ENCODE data around the gene CDK5. TPM values are rescaled to one million over a fixed set of nuclear protein-coding genes. Genes with fewer than 3 reads are reported as not detected.
A peak's percentile ranks its signal among the peaks of the same experiment; 100 is the strongest.

Gene CDK5
- total and polyA plus RNA-seq, 9 of the 15 experiments (the other 6 are each of a cell fraction or from before 2014, with no cell fraction given) = 3.2 to 38.0 (median 27.5) TPM

DNA sequence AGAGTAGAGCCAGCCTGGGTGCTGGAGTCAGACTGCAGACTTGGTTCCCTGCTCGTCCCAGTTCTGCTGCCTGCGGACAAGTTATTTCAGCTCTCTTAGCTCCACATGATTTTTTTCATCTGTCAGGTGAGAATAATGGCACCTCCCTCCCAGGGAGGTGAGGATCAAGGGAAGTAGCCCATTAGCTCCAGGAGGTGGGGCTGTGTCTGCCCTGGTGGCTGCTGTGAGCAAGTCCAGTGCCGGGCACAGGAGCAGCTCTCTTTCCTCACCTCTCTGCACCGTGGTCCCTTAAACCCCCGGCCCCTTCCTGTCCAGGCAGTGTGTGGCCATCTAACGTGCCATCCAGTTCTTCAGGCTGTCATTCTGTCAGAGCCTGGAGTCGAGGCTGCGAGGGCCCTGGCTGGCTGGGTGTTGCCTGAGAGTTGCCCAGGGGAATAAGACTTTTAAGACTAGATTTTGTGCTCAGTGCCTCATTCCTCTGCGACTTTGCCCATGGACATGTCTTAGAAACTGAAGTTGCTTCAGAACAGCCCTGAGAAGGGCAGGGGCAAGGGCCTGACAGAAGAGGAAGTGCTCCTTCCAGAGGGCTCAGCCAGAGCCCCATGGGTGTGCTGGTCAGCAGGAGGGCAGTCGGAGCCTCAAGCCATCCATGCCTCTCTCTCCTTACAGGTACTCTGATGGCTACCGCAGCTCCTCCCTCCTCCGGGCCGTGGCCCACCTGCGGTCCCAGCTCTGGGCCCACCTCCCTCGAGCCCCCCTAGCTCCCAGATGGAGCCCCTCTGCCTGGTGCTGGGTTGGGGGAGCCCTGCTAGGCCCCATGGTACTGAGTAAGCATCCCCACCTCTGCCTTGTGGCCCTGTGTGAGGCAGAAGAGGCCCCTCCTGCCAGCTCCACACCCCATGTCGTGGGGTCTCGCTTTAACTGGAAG lies 24.5 kb downstream of the CDK5 start:
- H3K4me1 ChIP-seq (replicated peaks in 1 of 2; ENCODE audit: control insufficient read depth in 2 of 2, insufficient read depth in 2 of 2, low read length in 2 of 2) = peaks cover 4 to 55% of the 10 kb centered on the region in 2 experiments; a peak in 4 of 5 replicates
- WGBS (ENCODE audit: insufficient coverage, low coverage, missing lambda C conversion rate) = 88% methylated on average over 16 of the region's 17 CpGs
- peak overlapping the region in 1 of 2 experiments; percentile 5; a peak in 2 of 4 replicates for H3K9ac ChIP-seq (ENCODE audit: insufficient read depth in 1 of 2, low read depth in 2 of 2, low read length in 2 of 2)
- BruUV-seq (replicated peaks) = no TSS peak
- H3K4me3 ChIP-seq = no peak overlapping the region
- peak in 2 of 4 experiments; percentile 38 to 52 for DNase-seq (ENCODE audit: extremely low read depth in 1 of 4, low spot score in 3 of 4)
- H3K27me3 ChIP-seq (ENCODE audit: control insufficient read depth in 2 of 2, insufficient read depth in 2 of 2, low read length in 2 of 2) = no peaks in the 10 kb centered on the region
- H3K27ac ChIP-seq (ENCODE audit: extremely low read depth, low read depth, low read length) = no peak overlapping the region
- intact Hi-C loops (cut with micrococcal nuclease) = no loop called here
- no peak for ATAC-seq
- CTCF ChIA-PET (ENCODE audit: low intra/inter-chr PET ratio) = interaction anchor here (1.1 kb wide), 1 partner anchor 77 kb away, joined by 3 read pairs; no protein-coding TSS in a partner anchor
- peaks cover 76% of the 10 kb centered on the region; the same call in 2 of the 3 replicates for H3K36me3 ChIP-seq (ENCODE audit: control insufficient read depth, insufficient read depth, low read length)
- no peaks in the 10 kb centered on the region for H3K9me3 ChIP-seq (replicated peaks; ENCODE audit: control insufficient read depth, insufficient read depth, low read depth, low read length)
- H2AFZ ChIP-seq (ENCODE audit: low read depth, low read length) = no peak overlapping the region
- H3K79me2 ChIP-seq (ENCODE audit: control insufficient read depth, insufficient read depth, low read length) = peaks cover 34% of the 10 kb centered on the region
- in situ Hi-C loops (cut with MboI) = no loop called here
- H3K4me2 ChIP-seq (ENCODE audit: insufficient read depth, low read length) = no peak overlapping the region
- FAIRE-seq = no peak
- H4K20me1 ChIP-seq (replicated peaks; ENCODE audit: control insufficient read depth, insufficient read depth, low read length) = no peaks in the 10 kb centered on the region
- no peaks in the 10 kb centered on the region for H3K9me1 ChIP-seq (ENCODE audit: control insufficient read depth, insufficient read depth, low read length)
- POLR2A ChIA-PET = interaction anchor here (0.6 to 1.1 kb wide), 4 partner anchors 9 to 39 kb away, joined by 3 read pairs; no protein-coding TSS in a partner anchor
- TF ChIP-seq ZNF444 (CRISPR knock-in tag; IDR thresholded peaks at IDR 0.05) (no peak), RUNX1 (IDR thresholded peaks at IDR 0.05; ENCODE audit: low read depth) (no peak), ARID2 (IDR thresholded peaks at IDR 0.05) (no peak), RBM14 (IDR thresholded peaks at IDR 0.05; ENCODE audit: borderline replicate concordance, insufficient read depth, low read depth, low read length) (no peak), CXXC5 (CRISPR knock-in tag; IDR thresholded peaks at IDR 0.05) (no peak), SMC3 (conservative IDR thresholded peaks at IDR 0.05; ENCODE audit: insufficient read depth, low read depth, low read length) (0 out of 2 replicates have a peak, but pooled peaks have one; percentile 7), JUN (IDR thresholded peaks at IDR 0.05; ENCODE audit: borderline replicate concordance, low read depth, low read length) (no peak), JUN (CRISPR knock-in tag; IDR thresholded peaks at IDR 0.05; ENCODE audit: borderline replicate concordance) (no peak), NFATC3 (IDR thresholded peaks at IDR 0.05) (no peak), POLR2G (IDR thresholded peaks at IDR 0.05; ENCODE audit: low read depth, low read length) (0 out of 2 replicates have a peak, but pooled peaks have one; percentile 31), CBX3 (IDR thresholded peaks at IDR 0.05; ENCODE audit: borderline replicate concordance in 1 of 2, low read length in 2 of 2) (no peak), RBM15 (IDR thresholded peaks at IDR 0.05; ENCODE audit: insufficient read depth, low read length) (no peak)
- TF ChIP-seq, protein P1, sequence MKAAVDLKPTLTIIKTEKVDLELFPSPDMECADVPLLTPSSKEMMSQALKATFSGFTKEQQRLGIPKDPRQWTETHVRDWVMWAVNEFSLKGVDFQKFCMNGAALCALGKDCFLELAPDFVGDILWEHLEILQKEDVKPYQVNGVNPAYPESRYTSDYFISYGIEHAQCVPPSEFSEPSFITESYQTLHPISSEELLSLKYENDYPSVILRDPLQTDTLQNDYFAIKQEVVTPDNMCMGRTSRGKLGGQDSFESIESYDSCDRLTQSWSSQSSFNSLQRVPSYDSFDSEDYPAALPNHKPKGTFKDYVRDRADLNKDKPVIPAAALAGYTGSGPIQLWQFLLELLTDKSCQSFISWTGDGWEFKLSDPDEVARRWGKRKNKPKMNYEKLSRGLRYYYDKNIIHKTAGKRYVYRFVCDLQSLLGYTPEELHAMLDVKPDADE (conservative IDR thresholded peaks at IDR 0.05; ENCODE audit: control insufficient read depth, low read depth, low read length) = no peak
- TF ChIP-seq, protein P2, sequence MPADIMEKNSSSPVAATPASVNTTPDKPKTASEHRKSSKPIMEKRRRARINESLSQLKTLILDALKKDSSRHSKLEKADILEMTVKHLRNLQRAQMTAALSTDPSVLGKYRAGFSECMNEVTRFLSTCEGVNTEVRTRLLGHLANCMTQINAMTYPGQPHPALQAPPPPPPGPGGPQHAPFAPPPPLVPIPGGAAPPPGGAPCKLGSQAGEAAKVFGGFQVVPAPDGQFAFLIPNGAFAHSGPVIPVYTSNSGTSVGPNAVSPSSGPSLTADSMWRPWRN (IDR thresholded peaks at IDR 0.05; ENCODE audit: low read depth) = no peak
- TF ChIP-seq, protein P3, sequence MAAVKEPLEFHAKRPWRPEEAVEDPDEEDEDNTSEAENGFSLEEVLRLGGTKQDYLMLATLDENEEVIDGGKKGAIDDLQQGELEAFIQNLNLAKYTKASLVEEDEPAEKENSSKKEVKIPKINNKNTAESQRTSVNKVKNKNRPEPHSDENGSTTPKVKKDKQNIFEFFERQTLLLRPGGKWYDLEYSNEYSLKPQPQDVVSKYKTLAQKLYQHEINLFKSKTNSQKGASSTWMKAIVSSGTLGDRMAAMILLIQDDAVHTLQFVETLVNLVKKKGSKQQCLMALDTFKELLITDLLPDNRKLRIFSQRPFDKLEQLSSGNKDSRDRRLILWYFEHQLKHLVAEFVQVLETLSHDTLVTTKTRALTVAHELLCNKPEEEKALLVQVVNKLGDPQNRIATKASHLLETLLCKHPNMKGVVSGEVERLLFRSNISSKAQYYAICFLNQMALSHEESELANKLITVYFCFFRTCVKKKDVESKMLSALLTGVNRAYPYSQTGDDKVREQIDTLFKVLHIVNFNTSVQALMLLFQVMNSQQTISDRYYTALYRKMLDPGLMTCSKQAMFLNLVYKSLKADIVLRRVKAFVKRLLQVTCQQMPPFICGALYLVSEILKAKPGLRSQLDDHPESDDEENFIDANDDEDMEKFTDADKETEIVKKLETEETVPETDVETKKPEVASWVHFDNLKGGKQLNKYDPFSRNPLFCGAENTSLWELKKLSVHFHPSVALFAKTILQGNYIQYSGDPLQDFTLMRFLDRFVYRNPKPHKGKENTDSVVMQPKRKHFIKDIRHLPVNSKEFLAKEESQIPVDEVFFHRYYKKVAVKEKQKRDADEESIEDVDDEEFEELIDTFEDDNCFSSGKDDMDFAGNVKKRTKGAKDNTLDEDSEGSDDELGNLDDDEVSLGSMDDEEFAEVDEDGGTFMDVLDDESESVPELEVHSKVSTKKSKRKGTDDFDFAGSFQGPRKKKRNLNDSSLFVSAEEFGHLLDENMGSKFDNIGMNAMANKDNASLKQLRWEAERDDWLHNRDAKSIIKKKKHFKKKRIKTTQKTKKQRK (IDR thresholded peaks at IDR 0.05; ENCODE audit: borderline replicate concordance, low read depth, low read length) = no peak

Measured in K562 (cell line).